GM10266 (cell line): ENCODE results near the gene TNFRSF25.
"Not testable (repeated sequence)": the region's sequence is repeated elsewhere in the genome, so short reads cannot be mapped to it uniquely, and the experiment has no call there.

Source experiments
- DNase-seq: peaks from one replicate; pipeline ENCODE4 v3.0.0; 2012; ENCODE audit errors: extremely low spot score
- TF ChIP-seq, protein P1 (sequence below): IDR thresholded peaks from 2 replicates; pipeline ENCODE4 v1.5.1; 2012; ENCODE audit warnings: mild to moderate bottlenecking, low read depth; ENCODE audit not compliant: control insufficient read depth, insufficient read depth; ENCODE audit errors: missing control alignments

TNFRSF25 gene

DNA sequence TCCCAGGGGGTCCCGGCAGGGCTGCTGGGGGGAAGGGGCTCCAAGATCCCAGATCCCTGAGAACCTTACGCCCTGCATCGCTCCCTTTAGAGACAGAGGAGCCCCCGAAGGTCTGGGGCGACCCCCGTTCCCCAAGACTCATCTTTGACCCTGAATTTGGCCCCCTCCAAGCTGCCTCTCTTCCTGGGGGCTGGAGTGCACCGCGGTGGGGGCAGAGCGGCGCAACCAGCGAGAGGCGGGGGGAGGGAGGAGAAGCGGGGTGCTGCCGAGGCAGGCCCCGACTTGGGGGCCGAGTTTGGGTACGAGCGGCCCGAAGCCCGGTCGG is 30.9 kb upstream of the TNFRSF25 start:
- TF ChIP-seq, protein P1, sequence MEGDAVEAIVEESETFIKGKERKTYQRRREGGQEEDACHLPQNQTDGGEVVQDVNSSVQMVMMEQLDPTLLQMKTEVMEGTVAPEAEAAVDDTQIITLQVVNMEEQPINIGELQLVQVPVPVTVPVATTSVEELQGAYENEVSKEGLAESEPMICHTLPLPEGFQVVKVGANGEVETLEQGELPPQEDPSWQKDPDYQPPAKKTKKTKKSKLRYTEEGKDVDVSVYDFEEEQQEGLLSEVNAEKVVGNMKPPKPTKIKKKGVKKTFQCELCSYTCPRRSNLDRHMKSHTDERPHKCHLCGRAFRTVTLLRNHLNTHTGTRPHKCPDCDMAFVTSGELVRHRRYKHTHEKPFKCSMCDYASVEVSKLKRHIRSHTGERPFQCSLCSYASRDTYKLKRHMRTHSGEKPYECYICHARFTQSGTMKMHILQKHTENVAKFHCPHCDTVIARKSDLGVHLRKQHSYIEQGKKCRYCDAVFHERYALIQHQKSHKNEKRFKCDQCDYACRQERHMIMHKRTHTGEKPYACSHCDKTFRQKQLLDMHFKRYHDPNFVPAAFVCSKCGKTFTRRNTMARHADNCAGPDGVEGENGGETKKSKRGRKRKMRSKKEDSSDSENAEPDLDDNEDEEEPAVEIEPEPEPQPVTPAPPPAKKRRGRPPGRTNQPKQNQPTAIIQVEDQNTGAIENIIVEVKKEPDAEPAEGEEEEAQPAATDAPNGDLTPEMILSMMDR = no peak
- DNase-seq = no peak

DNA sequence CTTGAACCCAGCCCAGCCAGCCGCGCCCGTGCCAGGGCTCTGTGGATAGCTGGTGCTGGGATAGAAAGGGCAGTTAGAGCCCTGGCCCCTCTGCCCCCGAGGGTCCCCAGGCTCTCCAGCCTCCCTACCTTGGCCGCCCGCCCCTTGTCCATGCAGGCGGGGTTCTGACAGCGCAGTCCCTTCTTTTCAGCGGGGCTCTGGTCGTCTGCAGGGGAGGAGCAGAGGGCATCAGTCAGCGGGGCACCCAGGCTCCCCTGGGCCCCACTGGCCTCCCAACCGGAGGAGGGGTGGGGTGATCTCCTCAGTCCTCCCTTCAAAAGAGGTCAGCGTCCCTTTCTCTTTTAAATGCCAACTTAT is 30.4 kb upstream of the TNFRSF25 start:
- DNase-seq = no peak
- TF ChIP-seq, protein P1 = no peak

DNA sequence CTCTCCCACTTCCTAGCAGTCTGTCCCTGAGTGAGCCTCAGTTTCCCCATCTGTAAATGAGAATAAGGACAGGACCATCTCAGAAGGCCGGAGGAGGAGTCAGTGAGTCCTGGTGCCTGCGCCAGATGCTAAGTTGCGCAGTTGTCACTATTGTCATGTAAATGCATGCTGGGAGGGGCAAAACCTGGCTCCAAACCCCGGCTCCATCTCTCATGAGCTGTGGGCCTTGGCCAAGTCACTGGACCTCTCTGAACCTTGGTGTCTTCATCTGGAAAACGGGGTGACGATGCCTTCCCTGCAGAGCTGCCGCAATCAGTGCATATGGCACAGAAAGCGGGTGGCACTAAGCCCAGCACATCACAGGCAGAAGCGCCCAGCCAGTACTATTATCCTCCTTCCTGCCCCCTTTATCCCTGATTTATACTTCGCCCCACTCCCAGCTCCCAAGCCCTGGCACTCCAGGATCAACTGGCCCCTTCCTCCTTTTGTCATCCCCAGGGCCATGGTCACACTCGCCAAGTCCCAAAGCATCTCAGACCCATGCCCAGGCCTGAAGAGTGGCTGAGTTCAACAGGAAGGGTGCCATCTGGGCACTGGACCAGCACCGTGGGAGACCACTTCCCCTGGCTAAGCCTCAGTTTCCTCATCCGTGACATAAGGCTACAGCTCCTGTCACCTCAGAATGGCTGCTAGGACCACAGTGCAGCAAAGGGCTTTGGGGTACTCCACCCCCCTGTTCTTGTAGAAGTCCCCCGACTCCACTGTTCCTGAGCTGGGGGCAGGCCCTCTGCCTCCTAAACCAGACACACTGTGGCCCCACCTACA is 29.8 kb upstream of the TNFRSF25 start:
- DNase-seq = no peak
- TF ChIP-seq, protein P1 = no peak

DNA sequence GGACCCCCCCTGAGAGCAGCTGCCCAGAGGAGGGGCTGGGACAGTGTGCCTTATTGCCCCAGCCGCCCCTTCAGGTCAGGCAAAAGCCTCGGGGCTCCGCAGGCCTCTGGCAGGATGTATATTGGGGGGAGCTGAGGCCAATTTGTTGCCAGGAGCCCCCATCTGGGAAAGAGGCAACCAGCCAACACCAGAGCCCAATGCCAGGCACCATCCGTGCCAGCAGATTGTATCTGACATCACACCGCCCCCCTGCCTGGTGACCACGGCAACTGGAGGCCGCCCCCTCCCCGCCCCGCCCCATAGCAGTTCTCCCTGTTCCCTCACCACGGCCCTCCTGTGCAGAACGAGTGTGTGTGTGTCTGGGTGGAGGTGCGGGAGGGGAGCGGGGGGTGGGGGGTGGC is 29.1 kb upstream of the TNFRSF25 start:
- no peak for DNase-seq
- TF ChIP-seq, protein P1 = no peak

DNA sequence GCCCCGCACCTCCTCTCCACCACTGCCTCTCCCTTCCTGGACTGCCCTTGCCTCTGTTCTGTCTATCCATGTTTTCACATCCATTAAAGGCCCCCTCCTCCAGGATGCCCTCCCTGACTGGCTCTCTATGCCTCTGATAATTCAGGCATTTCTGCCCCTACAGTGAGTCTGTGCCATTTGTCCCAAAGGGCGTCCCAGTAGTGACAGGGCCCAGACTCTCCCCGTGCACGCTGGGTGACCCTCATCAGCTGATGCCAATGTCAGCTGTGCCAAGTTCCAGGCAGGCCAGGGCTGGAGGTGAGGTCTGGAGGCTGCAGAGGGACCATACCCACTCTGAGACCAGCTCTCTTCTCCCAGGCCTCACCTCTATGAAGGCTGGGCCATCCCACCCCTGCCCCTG is 28.7 kb upstream of the TNFRSF25 start:
- TF ChIP-seq, protein P1 = no peak

DNA sequence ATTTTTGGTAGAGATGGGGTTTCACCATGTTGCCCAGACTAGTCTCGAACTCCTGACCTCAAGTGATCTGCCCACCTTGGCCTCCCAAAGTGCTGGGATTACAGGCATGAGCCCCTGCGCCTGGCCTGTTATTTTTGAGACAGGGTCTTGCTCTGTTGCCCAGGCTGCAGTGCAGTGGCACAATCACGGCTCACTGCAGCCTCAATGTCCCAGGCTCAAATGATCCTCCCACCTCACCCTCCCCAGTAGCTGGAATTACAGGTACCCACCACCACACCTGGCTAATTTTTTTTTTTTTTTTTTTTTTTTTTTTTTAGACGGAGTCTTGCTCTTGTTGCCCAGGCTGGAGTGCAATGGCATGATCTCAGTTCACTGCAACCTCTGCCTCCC is 27.9 kb upstream of the TNFRSF25 start:
- not testable (repeated sequence) for DNase-seq

More for the DNA sequence above, 28.7 kb upstream of the TNFRSF25 start:
- DNase-seq = no peak

DNA sequence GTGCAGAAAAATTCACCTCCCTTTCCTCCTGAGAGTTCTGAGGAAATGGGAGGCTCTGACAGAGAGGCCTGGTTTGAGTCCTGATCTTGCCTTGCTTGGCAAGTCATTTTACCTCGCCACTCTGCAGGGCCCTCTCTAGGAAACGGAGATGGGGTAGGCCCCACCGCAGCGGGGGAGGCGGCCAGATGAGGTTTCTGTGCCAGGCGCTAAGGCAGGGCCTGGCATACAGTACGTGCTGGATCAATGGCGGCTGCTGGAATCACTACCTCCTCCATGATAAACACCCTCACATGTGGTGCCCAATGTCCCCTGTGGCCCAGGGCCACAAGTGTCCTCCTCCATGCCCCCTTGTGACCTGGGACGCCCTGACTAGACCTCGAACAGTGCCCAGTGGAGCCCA is 26.0 kb upstream of the TNFRSF25 start:
- TF ChIP-seq, protein P1 = no peak
- no peak for DNase-seq

DNA sequence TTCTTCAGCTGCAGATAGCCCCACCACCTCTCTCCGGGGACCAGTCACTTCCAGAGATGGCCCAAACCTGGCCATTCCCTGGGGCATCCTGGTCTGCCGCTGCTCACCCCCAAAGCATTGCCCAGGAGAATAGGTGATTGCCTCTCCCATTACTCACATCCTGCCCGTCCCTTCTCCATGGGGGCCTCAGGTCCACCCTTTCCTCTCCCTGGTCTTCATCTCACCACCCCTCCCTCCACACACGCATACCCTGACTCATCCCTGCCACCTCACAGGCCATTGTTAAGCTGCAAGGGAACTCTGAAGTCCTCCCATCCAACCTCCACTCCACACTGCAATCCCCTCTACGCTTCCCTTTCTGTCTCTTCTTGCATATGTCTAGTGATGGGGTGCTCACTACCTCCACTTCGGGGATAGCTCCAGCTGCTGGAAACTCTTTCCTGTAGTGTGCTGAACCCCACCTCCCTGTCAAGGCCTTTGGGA is 25.5 kb upstream of the TNFRSF25 start, which contains the start of gene PLEKHG5:
Gene PLEKHG5, minus strand, starts transcription at position 188 of the 483 bp plus-strand sequence. CDS start 14,096 bp downstream, outside the sequence.
- TF ChIP-seq, protein P1 = no peak
- DNase-seq = no peak
